BE2C (cell line): ENCODE results near the gene TAF6.

ENCODE experiments used
- DNase-seq: peaks from one replicate; pipeline ENCODE4 v3.0.0-alpha.2; 2020
- H3K27me3 ChIP-seq: fragments of 250-450 bp; sonication (Bioruptor Pico); 2 replicates; pipeline ENCODE4 v1.5.1; 2020; ENCODE audit warnings: mild to moderate bottlenecking
- H3K36me3 ChIP-seq: fragments of 250-450 bp; sonication (Bioruptor Pico); 2 replicates; pipeline ENCODE4 v1.5.1; 2020; ENCODE audit warnings: mild to moderate bottlenecking
- H3K4me1 ChIP-seq: fragments of 250-450 bp; sonication (Bioruptor Pico); 2 replicates; pipeline ENCODE4 v1.5.1; 2020
- H3K4me3 ChIP-seq: 2 replicates; pipeline ENCODE4 v1.5.1; 2011; ENCODE audit warnings: low read depth, low read length
- H3K9me3 ChIP-seq: fragments of 250-450 bp; sonication (Bioruptor Pico); 2 replicates; pipeline ENCODE4 v1.5.1; 2020
- TF ChIP-seq, protein P1 (sequence below): IDR thresholded peaks from 2 replicates; pipeline ENCODE4 v1.5.1; 2012; ENCODE audit warnings: mild to moderate bottlenecking, low read depth, low read length

TAF6 gene

GRCh38 chr7:100119970-100120732, 993 bp upstream of the TAF6 start:
- TF ChIP-seq, protein P1, sequence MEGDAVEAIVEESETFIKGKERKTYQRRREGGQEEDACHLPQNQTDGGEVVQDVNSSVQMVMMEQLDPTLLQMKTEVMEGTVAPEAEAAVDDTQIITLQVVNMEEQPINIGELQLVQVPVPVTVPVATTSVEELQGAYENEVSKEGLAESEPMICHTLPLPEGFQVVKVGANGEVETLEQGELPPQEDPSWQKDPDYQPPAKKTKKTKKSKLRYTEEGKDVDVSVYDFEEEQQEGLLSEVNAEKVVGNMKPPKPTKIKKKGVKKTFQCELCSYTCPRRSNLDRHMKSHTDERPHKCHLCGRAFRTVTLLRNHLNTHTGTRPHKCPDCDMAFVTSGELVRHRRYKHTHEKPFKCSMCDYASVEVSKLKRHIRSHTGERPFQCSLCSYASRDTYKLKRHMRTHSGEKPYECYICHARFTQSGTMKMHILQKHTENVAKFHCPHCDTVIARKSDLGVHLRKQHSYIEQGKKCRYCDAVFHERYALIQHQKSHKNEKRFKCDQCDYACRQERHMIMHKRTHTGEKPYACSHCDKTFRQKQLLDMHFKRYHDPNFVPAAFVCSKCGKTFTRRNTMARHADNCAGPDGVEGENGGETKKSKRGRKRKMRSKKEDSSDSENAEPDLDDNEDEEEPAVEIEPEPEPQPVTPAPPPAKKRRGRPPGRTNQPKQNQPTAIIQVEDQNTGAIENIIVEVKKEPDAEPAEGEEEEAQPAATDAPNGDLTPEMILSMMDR, result no peak
- peak overlapping the region; percentile 99 for H3K4me3 ChIP-seq
- no peaks in the 10 kb centered on the region for H3K27me3 ChIP-seq
- no peaks in the 10 kb centered on the region for H3K4me1 ChIP-seq
- peak; percentile 53 for DNase-seq
- H3K9me3 ChIP-seq, result no peaks in the 10 kb centered on the region
- no peaks in the 10 kb centered on the region for H3K36me3 ChIP-seq

DNA sequence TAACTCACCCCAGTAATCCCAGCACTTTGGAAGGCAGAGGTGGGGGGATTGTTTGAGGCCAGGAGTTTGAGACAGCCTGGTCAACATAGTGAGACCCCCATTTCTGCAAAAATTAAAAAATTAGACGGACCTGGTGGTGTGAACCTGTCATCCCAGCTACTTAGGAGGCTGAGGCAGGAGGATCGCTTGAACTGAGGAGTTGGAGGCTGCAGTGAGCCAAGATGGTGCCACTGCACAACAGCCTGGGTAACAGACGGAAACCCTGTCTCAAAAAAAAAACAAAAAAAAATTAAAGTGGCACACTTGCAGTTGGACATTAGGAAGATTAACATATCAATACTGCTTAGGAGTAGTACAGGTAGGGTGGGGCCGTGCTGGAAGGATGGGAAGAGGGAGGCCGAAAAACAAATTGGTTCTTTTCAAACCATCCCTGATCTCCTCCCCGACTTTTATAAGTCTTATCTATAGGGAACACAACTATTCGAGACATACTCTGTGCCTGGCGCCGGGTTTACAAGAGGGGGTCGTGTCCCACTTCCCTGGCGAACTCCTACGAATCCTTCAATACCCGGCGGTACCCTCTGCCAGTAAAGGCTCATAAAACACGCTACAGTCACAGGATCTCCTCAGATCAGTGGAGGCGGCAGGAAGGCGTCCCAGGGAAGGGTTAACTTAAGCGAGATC, 628 bp downstream of the TAF6 start:
- TF ChIP-seq, protein P1, result no peak
- DNase-seq, result no peak
- H3K27me3 ChIP-seq, result no peaks in the 10 kb centered on the region
- H3K9me3 ChIP-seq, result no peaks in the 10 kb centered on the region
- no peaks in the 10 kb centered on the region for H3K4me1 ChIP-seq
- peak overlapping the region; percentile 99 for H3K4me3 ChIP-seq
- H3K36me3 ChIP-seq, result peaks cover 5% of the 10 kb centered on the region

DNA sequence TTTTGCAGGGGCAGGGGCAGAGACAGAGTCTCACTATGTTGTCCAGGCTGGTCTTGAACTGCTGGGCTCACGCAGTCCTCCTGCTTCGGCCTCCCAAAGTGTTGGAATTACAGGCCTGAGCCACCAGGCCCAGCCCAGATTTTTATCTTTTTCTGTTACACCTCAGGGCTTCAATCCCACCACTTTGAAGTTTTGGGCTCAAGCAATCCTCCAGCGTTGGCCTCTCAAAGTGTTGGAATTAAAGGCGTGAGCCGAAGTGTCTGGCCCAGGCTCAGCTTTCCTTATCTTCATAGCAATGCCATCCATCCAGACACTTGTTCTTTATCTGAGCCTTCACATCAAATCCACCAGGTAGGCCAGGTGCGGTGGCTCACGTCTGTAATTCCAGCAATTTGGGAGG, 4.1 kb downstream of the TAF6 start:
- H3K27me3 ChIP-seq, result no peaks in the 10 kb centered on the region
- TF ChIP-seq, protein P1, result no peak
- H3K4me3 ChIP-seq, result no peak overlapping the region
- no peaks in the 10 kb centered on the region for H3K9me3 ChIP-seq
- no peak for DNase-seq
- no peaks in the 10 kb centered on the region for H3K4me1 ChIP-seq
- H3K36me3 ChIP-seq, result peaks cover 29% of the 10 kb centered on the region

DNA sequence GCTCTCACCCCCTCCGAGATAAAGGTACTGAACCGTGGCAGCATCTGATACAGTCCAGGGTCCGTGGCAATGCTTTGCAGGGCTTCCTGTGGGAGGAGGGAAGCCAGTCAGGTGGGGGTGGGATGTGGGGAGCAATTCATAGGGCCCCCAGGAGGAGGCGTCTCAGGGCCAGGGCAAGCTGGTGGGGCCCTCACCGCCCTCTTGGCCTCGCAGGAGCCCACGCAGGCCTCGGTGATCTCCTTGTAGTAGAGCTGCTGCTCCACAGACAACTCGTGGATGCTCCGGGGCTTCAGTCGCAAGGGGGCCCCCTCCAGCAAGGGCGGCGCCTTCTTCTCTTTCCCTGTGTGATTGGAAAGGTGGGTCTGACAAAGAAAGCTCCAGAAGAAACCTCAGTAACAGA, 7.2 kb downstream of the TAF6 start:
- Histone ChIP-seq H3K9me3 (no peaks in the 10 kb centered on the region), H3K27me3 (no peaks in the 10 kb centered on the region), H3K4me3 (no peak overlapping the region), H3K4me1 (no peaks in the 10 kb centered on the region), H3K36me3 (peaks cover 49% of the 10 kb centered on the region)
- no peak for DNase-seq
- TF ChIP-seq, protein P1, result no peak

DNA sequence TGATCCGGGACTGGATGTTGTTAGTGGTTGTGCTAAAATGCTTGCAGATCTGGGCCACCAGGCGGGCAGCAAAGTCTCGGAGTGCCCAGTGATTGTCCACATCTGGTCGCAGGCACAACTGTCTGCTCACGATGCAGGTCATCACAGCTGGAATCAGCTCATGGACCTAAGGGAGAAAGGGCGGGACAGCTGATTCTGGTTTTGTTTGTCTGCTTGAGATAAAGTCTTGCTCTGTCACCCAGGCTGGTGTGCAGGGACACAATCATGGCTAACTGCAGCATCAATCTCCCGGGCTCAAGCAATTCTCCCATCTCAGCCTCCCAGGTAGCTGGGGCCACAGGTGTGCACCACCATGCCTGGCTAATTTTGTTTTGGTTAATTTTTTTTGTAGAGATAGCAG, 8.0 kb downstream of the TAF6 start:
- no peak for DNase-seq
- Histone ChIP-seq H3K4me1 (no peaks in the 10 kb centered on the region), H3K4me3 (no peak overlapping the region), H3K9me3 (no peaks in the 10 kb centered on the region), H3K36me3 (peaks cover 51% of the 10 kb centered on the region), H3K27me3 (no peaks in the 10 kb centered on the region)
- TF ChIP-seq, protein P1, result no peak
